K562 (cell line): Measurements from ENCODE around the gene ACADVL. TPM values are rescaled to one million over a fixed set of nuclear protein-coding genes. Genes with fewer than 3 reads are reported as not detected.

Source experiments
- COPS2 ChIP-seq: fragments of 450-650 bp; conservative IDR thresholded peaks from 2 replicates; pipeline ENCODE4 v1.6.1; 2016; ENCODE audit warnings: mild to moderate bottlenecking, moderate library complexity
- CXXC5 ChIP-seq: fragments of 250-450 bp; sonication (Bioruptor Pico); IDR thresholded peaks from 2 replicates; pipeline ENCODE4 v1.8.0; 2022; ENCODE audit warnings: inconsistent platforms, mild to moderate bottlenecking, moderate library complexity
- HINFP ChIP-seq: fragments of 450-650 bp; conservative IDR thresholded peaks from 2 replicates; pipeline ENCODE4 v1.6.1; 2016; ENCODE audit warnings: missing genetic modification characterization, low read depth, mild to moderate bottlenecking, control low read depth, missing compliant biosample characterization
- HNRNPH1 ChIP-seq: fragments of 200-400 bp; formaldehyde crosslinking; optimal IDR thresholded peaks from 2 replicates; pipeline ENCODE3; 2017; ENCODE audit warnings: low read depth, mild to moderate bottlenecking, low read length, moderate library complexity
- HOMEZ ChIP-seq: fragments of 250-450 bp; sonication (Bioruptor Pico); IDR thresholded peaks from 2 replicates; pipeline ENCODE4 v1.4.0; 2020; ENCODE audit warnings: mild to moderate bottlenecking, moderate library complexity
- SIN3A ChIP-seq, 2 experiments: fragments of 150-350 bp in 1 of 2; IDR thresholded peaks; 2 replicates each; pipeline ENCODE4 v1.6.1; 2011 to 2016; ENCODE audit warnings: borderline replicate concordance in 2 of 2, low read depth in 2 of 2, low read length in 2 of 2, mild to moderate bottlenecking in 2 of 2, moderate library complexity in 2 of 2; ENCODE audit not compliant: control insufficient read depth in 1 of 2
- SRF ChIP-seq, 2 experiments: fragments of 250-450, 450-650 bp in 1 of 2; sonication (Bioruptor Pico) in 1 of 2; sonication (generic) in 1 of 2; formaldehyde crosslinking; IDR thresholded peaks; 2 replicates each; pipeline versions ENCODE4 v1.5.0 to v1.5.1; 2020 to 2022; ENCODE audit warnings: mild to moderate bottlenecking in 1 of 2, missing genetic modification reagents in 1 of 2
- ZC3H4 ChIP-seq: sonication (generic); formaldehyde crosslinking; IDR thresholded peaks from 2 replicates; pipeline ENCODE4 v1.9.0; 2021; ENCODE audit warnings: missing genetic modification reagents, borderline replicate concordance
- ZNF717 ChIP-seq: fragments of 250-450 bp; sonication (Bioruptor Pico); IDR thresholded peaks from 2 replicates; pipeline ENCODE4 v1.5.0; 2021
- polyA plus RNA-seq, 8 experiments: library from polyadenylated mRNA; depleted of rRNA in 4 of 8; stranded (reverse) in 5 of 8; unstranded in 3 of 8; fragments of >200 nt; fragmentation: Nextera tagmentation in 2 of 8; fragmentation: Illumina TruSeq in 1 of 8; extraction: Ambion mirVana in 2 of 8; extraction: Trizol in 1 of 8; gene quantifications; 2 replicates each; pipeline versions ENCODE4 v1.2.1 to v1.2.3, GENCODE V29; 2011 to 2014; ENCODE audit warnings: inconsistent platforms in 1 of 8, missing spikeins in 1 of 8
- total RNA-seq, 7 experiments: library from RNA; depleted of rRNA in 6 of 7; stranded (reverse); fragments of >200 nt in 6 of 7; fragmentation: Illumina TruSeq in 2 of 7; extraction: Trizol in 2 of 7; gene quantifications; 2 replicates each; pipeline versions ENCODE4 v1.2.1 to v1.2.3, GENCODE V29; 2011 to 2021; ENCODE audit warnings: low replicate concordance in 1 of 7
- TF ChIP-seq, protein P1 (sequence below), 2 experiments: fragments of 450-650 bp in 1 of 2; sonication (generic) in 1 of 2; formaldehyde crosslinking in 1 of 2; IDR thresholded peaks; 2 replicates each; pipeline versions ENCODE4 v1.7.1 to v1.9.0; 2016 to 2022; ENCODE audit warnings: inconsistent platforms in 1 of 2, mild to moderate bottlenecking in 1 of 2, missing genetic modification reagents in 1 of 2
- TF ChIP-seq, protein P2 (sequence below): sonication (generic); IDR thresholded peaks from 2 replicates; pipeline ENCODE4 v1.6.1; 2016

Gene ACADVL
- total and polyA plus RNA-seq, 9 of the 15 experiments (the other 6 are each of a cell fraction or from before 2014, with no cell fraction given): 25.5 to 449 (median 214) TPM

- no peak for TF ChIP-seq HOMEZ (CRISPR knock-in tag)
- no peak for TF ChIP-seq COPS2
- 0 out of 4 replicates have a peak, but pooled peaks of 1 of the 2 experiments have one; percentile 21 for TF ChIP-seq SRF (CRISPR knock-in tag; IDR thresholded peaks at IDR 0.05)
- TF ChIP-seq, protein P1, sequence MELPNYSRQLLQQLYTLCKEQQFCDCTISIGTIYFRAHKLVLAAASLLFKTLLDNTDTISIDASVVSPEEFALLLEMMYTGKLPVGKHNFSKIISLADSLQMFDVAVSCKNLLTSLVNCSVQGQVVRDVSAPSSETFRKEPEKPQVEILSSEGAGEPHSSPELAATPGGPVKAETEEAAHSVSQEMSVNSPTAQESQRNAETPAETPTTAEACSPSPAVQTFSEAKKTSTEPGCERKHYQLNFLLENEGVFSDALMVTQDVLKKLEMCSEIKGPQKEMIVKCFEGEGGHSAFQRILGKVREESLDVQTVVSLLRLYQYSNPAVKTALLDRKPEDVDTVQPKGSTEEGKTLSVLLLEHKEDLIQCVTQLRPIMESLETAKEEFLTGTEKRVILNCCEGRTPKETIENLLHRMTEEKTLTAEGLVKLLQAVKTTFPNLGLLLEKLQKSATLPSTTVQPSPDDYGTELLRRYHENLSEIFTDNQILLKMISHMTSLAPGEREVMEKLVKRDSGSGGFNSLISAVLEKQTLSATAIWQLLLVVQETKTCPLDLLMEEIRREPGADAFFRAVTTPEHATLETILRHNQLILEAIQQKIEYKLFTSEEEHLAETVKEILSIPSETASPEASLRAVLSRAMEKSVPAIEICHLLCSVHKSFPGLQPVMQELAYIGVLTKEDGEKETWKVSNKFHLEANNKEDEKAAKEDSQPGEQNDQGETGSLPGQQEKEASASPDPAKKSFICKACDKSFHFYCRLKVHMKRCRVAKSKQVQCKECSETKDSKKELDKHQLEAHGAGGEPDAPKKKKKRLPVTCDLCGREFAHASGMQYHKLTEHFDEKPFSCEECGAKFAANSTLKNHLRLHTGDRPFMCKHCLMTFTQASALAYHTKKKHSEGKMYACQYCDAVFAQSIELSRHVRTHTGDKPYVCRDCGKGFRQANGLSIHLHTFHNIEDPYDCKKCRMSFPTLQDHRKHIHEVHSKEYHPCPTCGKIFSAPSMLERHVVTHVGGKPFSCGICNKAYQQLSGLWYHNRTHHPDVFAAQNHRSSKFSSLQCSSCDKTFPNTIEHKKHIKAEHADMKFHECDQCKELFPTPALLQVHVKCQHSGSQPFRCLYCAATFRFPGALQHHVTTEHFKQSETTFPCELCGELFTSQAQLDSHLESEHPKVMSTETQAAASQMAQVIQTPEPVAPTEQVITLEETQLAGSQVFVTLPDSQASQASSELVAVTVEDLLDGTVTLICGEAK (IDR thresholded peaks at IDR 0.05): 0 out of 2 replicates have a peak, but pooled peaks have one; percentile 17
- TF ChIP-seq, protein P1 (CRISPR knock-in tag; IDR thresholded peaks at IDR 0.05): no peak
- TF ChIP-seq HINFP (tag): no peak
- TF ChIP-seq HNRNPH1: peak; percentile 64
- peak; percentile 25; the same call in 1 of the 2 replicates for TF ChIP-seq ZC3H4
- peak in 1 of 2 experiments; percentile 61; a peak in 1 of 4 replicates for TF ChIP-seq SIN3A (IDR thresholded peaks at IDR 0.05; ENCODE audit: borderline replicate concordance in 2 of 2, control insufficient read depth in 1 of 2, low read depth in 2 of 2, low read length in 2 of 2)
- TF ChIP-seq ZNF717: no peak
- TF ChIP-seq, protein P2, sequence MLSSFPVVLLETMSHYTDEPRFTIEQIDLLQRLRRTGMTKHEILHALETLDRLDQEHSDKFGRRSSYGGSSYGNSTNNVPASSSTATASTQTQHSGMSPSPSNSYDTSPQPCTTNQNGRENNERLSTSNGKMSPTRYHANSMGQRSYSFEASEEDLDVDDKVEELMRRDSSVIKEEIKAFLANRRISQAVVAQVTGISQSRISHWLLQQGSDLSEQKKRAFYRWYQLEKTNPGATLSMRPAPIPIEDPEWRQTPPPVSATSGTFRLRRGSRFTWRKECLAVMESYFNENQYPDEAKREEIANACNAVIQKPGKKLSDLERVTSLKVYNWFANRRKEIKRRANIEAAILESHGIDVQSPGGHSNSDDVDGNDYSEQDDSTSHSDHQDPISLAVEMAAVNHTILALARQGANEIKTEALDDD: peak; percentile 94
- peak; percentile 49 for TF ChIP-seq CXXC5 (CRISPR knock-in tag)
Measured at GRCh38 chr17:7241783-7242716, 22.3 kb downstream of the ACADVL start, which contains the start of gene GABARAP (continued).
